ENCODE data around the gene PDE5A. TPM values are rescaled to one million over a fixed set of nuclear protein-coding genes. Genes with fewer than 3 reads are reported as not detected.

Gene PDE5A
- polyA plus RNA-seq, 1 of the 3 experiments (the other 2 are of a cell fraction), result 6.4 TPM

DNA sequence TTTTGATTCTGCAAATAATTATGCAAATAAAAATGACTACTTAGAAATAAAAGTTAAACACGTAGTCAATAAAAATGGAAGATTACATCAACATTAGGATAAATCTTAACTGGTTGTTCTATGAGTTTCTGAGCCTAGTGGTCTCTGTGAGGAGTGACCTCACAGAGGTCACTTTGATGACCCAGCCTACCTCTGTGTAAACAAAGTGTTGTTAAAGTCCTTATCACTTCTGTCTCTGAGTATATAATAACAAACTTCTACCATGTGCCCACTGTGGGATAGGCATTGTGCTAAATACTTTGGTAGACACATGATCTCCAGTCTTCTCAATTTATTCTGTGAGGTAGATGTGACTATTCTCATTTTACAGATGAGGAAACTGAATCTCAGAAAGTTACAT is 85.4 kb downstream of the PDE5A start (continued):
- TF ChIP-seq, protein P1, sequence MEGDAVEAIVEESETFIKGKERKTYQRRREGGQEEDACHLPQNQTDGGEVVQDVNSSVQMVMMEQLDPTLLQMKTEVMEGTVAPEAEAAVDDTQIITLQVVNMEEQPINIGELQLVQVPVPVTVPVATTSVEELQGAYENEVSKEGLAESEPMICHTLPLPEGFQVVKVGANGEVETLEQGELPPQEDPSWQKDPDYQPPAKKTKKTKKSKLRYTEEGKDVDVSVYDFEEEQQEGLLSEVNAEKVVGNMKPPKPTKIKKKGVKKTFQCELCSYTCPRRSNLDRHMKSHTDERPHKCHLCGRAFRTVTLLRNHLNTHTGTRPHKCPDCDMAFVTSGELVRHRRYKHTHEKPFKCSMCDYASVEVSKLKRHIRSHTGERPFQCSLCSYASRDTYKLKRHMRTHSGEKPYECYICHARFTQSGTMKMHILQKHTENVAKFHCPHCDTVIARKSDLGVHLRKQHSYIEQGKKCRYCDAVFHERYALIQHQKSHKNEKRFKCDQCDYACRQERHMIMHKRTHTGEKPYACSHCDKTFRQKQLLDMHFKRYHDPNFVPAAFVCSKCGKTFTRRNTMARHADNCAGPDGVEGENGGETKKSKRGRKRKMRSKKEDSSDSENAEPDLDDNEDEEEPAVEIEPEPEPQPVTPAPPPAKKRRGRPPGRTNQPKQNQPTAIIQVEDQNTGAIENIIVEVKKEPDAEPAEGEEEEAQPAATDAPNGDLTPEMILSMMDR (IDR thresholded peaks at IDR 0.05), result no peak
- TF ChIP-seq SMC3 (IDR thresholded peaks at IDR 0.05; ENCODE audit: low read depth, low read length), result no peak
- TF ChIP-seq RFX5 (IDR thresholded peaks at IDR 0.05; ENCODE audit: low read length), result no peak

DNA sequence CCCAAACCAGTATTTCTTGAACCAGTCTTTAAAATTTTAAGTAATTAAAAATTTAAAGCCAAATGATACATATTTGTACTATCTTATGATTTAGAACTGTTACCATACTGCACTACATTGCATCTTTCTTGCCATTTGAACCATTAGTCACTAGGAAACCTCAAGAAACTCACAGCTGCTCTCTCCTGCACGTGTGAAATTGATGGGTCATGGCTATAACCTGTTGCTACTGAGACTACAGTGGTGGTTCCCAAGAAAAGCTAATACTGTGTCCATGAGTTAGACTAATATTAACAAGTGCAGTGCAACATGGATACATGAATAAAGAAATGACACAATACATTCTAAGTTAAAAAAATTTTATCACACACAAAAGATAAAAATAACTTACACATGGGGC is 88.4 kb downstream of the PDE5A start:
- H3K4me1 ChIP-seq (ENCODE audit: control insufficient read depth in 1 of 2, insufficient read depth in 2 of 2, low read depth in 1 of 2, low read length in 1 of 2), result peaks cover 0 to 6% of the 10 kb centered on the region in 2 experiments; a peak in 1 of 4 replicates
- WGBS (ENCODE audit: low lambda C conversion rate), result 56% methylated on average over 1 of the region's 1 CpG
- no peak for DNase-seq
- H3F3A ChIP-seq (replicated peaks; ENCODE audit: insufficient read depth), result no peaks in the 10 kb centered on the region
- no peak overlapping the region for H3K27ac ChIP-seq (ENCODE audit: low read depth in 2 of 2, low read length in 1 of 2)
- no peaks in the 10 kb centered on the region for H3K79me2 ChIP-seq (ENCODE audit: insufficient read depth)
- no peaks in the 10 kb centered on the region for H3K27me3 ChIP-seq (ENCODE audit: insufficient read depth)
- no peak overlapping the region for H3K9ac ChIP-seq
- no peak overlapping the region for H2AFZ ChIP-seq (ENCODE audit: low read depth)
- CTCF ChIA-PET, result interaction anchor here (1.7 to 1.9 kb wide), 2 partner anchors 19 to 89 kb away, joined by 5 to 8 read pairs; partner anchors contain the start of gene PDE5A
- no peaks in the 10 kb centered on the region for H4K20me1 ChIP-seq (ENCODE audit: insufficient read depth)
- H3K36me3 ChIP-seq (replicated peaks in 1 of 2; ENCODE audit: control insufficient read depth in 1 of 2, insufficient read depth in 2 of 2, low read length in 1 of 2), result peaks cover 19 to 26% of the 10 kb centered on the region in 2 experiments
- no peak overlapping the region for H3K4me2 ChIP-seq
- POLR2A ChIA-PET, result no interaction called here
- TF ChIP-seq, protein P2, sequence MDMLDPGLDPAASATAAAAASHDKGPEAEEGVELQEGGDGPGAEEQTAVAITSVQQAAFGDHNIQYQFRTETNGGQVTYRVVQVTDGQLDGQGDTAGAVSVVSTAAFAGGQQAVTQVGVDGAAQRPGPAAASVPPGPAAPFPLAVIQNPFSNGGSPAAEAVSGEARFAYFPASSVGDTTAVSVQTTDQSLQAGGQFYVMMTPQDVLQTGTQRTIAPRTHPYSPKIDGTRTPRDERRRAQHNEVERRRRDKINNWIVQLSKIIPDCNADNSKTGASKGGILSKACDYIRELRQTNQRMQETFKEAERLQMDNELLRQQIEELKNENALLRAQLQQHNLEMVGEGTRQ (IDR thresholded peaks at IDR 0.05; ENCODE audit: borderline replicate concordance, low read depth, low read length), result no peak
- no peak for TF ChIP-seq FOXM1 (IDR thresholded peaks at IDR 0.05; ENCODE audit: low read depth)
- no peak for TF ChIP-seq ELF1 (IDR thresholded peaks at IDR 0.05)
- no peak for TF ChIP-seq RFX5 (IDR thresholded peaks at IDR 0.05; ENCODE audit: low read length)
- no peak for TF ChIP-seq FOXJ3 (CRISPR knock-in tag; IDR thresholded peaks at IDR 0.05)
- no peak for TF ChIP-seq SMC3 (IDR thresholded peaks at IDR 0.05; ENCODE audit: low read depth, low read length)
- TF ChIP-seq FOSL2 (IDR thresholded peaks at IDR 0.05; ENCODE audit: borderline replicate concordance, low read depth), result no peak
- TF ChIP-seq, protein P3, sequence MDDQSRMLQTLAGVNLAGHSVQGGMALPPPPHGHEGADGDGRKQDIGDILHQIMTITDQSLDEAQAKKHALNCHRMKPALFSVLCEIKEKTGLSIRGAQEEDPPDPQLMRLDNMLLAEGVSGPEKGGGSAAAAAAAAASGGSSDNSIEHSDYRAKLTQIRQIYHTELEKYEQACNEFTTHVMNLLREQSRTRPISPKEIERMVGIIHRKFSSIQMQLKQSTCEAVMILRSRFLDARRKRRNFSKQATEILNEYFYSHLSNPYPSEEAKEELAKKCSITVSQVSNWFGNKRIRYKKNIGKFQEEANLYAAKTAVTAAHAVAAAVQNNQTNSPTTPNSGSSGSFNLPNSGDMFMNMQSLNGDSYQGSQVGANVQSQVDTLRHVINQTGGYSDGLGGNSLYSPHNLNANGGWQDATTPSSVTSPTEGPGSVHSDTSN (IDR thresholded peaks at IDR 0.05), result no peak
- TF ChIP-seq, protein P4, sequence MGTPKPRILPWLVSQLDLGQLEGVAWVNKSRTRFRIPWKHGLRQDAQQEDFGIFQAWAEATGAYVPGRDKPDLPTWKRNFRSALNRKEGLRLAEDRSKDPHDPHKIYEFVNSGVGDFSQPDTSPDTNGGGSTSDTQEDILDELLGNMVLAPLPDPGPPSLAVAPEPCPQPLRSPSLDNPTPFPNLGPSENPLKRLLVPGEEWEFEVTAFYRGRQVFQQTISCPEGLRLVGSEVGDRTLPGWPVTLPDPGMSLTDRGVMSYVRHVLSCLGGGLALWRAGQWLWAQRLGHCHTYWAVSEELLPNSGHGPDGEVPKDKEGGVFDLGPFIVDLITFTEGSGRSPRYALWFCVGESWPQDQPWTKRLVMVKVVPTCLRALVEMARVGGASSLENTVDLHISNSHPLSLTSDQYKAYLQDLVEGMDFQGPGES (IDR thresholded peaks at IDR 0.05; ENCODE audit: low read depth, low read length), result no peak
- TF ChIP-seq SIN3A (IDR thresholded peaks at IDR 0.05; ENCODE audit: borderline replicate concordance, low read depth, low read length), result no peak
- TF ChIP-seq, protein P1 (IDR thresholded peaks at IDR 0.05), result no peak
- no peak for TF ChIP-seq RAD21 (IDR thresholded peaks at IDR 0.05; ENCODE audit: low read length)
- TF ChIP-seq TEAD4 (IDR thresholded peaks at IDR 0.05; ENCODE audit: borderline replicate concordance, insufficient read depth), result no peak
- TF ChIP-seq, protein P5, sequence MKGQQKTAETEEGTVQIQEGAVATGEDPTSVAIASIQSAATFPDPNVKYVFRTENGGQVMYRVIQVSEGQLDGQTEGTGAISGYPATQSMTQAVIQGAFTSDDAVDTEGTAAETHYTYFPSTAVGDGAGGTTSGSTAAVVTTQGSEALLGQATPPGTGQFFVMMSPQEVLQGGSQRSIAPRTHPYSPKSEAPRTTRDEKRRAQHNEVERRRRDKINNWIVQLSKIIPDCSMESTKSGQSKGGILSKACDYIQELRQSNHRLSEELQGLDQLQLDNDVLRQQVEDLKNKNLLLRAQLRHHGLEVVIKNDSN (IDR thresholded peaks at IDR 0.05; ENCODE audit: borderline replicate concordance, low read depth), result no peak
- no peak for TF ChIP-seq TCF12 (IDR thresholded peaks at IDR 0.05)
- TF ChIP-seq, protein P6, sequence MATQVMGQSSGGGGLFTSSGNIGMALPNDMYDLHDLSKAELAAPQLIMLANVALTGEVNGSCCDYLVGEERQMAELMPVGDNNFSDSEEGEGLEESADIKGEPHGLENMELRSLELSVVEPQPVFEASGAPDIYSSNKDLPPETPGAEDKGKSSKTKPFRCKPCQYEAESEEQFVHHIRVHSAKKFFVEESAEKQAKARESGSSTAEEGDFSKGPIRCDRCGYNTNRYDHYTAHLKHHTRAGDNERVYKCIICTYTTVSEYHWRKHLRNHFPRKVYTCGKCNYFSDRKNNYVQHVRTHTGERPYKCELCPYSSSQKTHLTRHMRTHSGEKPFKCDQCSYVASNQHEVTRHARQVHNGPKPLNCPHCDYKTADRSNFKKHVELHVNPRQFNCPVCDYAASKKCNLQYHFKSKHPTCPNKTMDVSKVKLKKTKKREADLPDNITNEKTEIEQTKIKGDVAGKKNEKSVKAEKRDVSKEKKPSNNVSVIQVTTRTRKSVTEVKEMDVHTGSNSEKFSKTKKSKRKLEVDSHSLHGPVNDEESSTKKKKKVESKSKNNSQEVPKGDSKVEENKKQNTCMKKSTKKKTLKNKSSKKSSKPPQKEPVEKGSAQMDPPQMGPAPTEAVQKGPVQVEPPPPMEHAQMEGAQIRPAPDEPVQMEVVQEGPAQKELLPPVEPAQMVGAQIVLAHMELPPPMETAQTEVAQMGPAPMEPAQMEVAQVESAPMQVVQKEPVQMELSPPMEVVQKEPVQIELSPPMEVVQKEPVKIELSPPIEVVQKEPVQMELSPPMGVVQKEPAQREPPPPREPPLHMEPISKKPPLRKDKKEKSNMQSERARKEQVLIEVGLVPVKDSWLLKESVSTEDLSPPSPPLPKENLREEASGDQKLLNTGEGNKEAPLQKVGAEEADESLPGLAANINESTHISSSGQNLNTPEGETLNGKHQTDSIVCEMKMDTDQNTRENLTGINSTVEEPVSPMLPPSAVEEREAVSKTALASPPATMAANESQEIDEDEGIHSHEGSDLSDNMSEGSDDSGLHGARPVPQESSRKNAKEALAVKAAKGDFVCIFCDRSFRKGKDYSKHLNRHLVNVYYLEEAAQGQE (IDR thresholded peaks at IDR 0.05; ENCODE audit: low read depth, low read length), result no peak
- TF ChIP-seq RCOR1 (IDR thresholded peaks at IDR 0.05; ENCODE audit: low read length), result no peak
- H3K9me3 ChIP-seq, result no peaks in the 10 kb centered on the region
- no peaks in the 10 kb centered on the region for H3K9me2 ChIP-seq
- no peak overlapping the region for H3K4me3 ChIP-seq (ENCODE audit: low read depth in 2 of 2, low read length in 1 of 2)

All from SK-N-SH (cell line).